Endometrium (tissue), 2 donors: Measurements from ENCODE around the gene MRPL55.
"Not testable (repeated sequence)": the region's sequence is repeated elsewhere in the genome, so short reads cannot be mapped to it uniquely, and the experiment has no call there.

Source experiments
- FAIRE-seq: peaks from 2 replicates; lab custom pipeline; 2012; peaks lifted over from hg19 to GRCh38; lab: Jason Lieb, UNC
- donor health status: control.
- donor health status: control.

MRPL55 gene

DNA sequence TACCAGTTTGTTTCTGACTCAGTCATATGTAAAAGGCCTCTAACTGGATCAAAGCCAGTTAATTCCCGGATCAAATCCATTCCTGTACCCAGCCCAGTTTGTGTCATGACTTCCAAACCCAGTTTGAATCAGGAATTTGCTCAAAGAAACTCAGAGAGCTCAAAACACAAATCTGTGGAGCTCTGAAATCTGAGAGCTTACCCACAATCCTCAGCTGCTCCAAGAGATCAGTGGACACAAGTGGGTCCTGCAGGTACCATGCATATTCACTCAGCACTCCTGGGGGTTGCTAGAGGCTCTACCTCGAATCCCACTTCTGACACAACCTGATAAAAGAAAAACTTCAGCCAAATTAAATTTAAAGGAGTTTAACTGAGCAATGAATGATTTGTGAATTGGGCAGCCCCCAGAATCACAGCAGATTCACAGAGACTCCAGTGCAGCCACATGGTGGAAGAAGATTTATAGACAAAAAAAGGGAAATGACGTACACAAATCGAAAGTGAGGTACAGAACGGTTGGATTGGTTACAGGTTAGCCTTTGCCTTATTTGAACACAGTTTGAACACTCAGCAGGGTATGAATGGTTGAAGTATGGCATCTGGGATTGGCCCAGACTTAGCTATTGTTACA is 11.9 kb upstream of the MRPL55 start:
- no peak for FAIRE-seq

DNA sequence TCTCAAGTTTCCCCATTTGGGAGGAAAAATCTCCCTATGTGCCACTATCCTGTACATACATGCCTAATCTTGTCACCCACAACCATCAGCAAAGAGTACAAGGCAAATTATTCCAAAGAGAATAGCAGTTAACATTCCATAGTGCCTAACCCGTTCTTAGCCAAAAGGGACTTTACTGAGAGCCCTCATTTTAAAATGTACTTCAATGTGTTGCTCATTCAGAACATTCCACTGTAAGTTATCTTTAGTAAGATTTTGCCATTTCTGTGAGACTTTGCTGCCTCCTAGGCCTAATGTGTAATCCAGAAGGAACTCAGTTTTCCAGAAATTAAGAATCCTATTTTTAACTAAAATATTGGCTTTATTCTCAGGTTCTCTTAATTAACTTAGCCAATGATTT is 11.3 kb upstream of the MRPL55 start:
- no peak for FAIRE-seq

DNA sequence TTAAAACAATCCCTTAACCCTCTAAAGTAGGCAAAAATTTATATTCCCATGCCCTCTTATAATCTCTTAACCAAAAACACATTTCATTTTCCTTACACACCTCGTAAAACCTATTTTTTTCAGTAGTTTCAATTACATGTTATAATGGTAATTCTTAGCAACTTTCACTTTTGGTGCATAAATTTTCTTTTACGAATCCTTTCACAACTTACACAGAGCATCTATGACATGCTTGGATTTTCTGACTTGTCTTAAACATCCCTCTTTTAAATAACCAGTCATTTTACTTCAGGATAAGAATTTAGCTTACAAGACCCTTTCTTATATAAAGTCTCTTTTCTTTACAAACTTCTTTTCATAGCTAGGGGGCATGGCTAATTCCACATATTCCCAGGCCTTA is 8.9 kb upstream of the MRPL55 start:
- FAIRE-seq: no peak

DNA sequence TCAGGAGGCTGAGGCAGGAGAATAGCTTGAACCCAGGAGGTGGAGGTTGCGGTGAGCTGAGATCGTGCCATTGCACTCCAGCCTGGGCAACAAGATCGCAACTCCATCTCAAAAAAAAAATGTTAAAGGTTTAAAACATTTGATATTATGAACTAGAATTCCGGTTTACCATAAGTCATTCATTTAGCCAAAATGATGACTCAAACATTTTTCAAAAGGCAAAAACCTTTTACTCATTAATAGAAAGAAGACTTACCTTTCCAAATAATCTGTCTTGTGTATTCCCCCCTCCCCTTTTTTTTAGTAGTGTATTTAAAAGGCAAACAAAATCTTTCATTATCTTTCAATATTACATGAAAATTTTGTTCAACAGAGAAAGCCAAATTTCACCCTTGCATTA is 8.2 kb upstream of the MRPL55 start:
- no peak for FAIRE-seq

DNA sequence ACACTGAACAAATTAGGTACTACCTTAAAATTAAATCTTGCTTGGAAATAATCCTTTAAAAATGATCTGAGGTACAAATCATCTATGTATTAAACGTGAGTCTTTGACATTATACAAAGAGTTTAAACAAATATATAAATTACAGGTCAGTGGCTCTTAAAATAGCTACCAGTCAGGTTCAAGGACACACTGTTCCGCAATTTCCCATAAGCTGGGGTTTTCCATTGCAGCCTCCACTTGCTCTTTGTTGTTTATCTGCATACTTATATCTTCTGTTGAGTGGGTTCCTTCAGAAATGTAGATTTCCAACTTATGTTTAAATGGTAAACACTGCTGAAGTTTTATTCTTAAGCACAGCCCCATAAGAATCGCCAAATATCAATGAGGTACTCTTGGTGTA is 5.7 kb upstream of the MRPL55 start:
- no peak for FAIRE-seq

GRCh38 chr1:228112617-228113016 is 3.5 kb upstream of the MRPL55 start:
- no peak for FAIRE-seq

- no peak for FAIRE-seq
Observed at GRCh38 chr1:228112167-228112566, 3.1 kb upstream of the MRPL55 start.

DNA sequence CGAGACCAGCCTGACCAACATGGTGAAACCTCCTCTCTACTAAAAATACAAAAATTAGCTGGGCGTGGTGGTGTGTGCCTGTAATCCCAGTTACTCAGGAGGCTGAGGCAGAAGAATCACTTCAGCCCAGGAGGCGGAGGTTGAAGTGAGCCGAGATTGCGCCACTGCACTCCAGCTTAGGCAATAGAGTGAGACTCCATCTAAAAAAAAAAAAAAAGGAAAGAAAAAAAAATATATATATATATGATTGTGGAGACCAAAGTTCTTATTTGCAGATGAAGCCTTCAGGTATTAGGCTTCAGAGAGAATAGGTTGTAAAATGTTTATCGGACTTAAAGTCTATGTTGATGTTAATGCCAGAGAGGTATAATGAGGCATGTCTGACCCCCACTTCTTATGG is 2.2 kb upstream of the MRPL55 start:
- FAIRE-seq: not testable (repeated sequence)

GRCh38 chr1:228110556-228110955 is 1.5 kb upstream of the MRPL55 start:
- no peak for FAIRE-seq

DNA sequence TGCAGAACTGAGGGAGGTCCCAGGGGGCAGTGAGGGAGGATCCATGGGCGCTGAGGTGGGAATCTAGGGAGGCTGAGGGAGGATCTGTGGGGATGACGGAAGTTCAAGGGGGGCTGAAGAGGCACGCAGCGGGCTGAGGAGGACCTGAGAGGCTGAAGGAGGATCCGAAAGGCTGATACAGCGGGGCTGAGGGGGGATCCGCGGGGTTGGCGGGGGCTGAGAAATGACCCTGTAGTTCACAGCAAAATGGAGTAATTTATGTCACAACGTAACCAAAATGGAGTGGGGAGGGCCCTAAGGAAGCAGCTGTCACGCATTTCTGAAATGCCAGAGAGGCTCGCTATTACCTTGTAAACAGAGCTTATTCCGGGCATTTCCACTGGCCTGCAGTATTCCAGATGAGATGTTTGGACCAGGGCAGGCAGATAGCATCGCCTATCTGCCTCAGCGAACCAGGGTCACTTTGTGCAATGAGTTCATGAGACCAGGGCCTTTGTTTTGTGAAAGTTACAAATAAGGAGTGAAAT is 926 bp upstream of the MRPL55 start:
- FAIRE-seq: no peak

GRCh38 chr1:228108742-228109072 is 392 bp downstream of the MRPL55 start:
- FAIRE-seq: no peak

DNA sequence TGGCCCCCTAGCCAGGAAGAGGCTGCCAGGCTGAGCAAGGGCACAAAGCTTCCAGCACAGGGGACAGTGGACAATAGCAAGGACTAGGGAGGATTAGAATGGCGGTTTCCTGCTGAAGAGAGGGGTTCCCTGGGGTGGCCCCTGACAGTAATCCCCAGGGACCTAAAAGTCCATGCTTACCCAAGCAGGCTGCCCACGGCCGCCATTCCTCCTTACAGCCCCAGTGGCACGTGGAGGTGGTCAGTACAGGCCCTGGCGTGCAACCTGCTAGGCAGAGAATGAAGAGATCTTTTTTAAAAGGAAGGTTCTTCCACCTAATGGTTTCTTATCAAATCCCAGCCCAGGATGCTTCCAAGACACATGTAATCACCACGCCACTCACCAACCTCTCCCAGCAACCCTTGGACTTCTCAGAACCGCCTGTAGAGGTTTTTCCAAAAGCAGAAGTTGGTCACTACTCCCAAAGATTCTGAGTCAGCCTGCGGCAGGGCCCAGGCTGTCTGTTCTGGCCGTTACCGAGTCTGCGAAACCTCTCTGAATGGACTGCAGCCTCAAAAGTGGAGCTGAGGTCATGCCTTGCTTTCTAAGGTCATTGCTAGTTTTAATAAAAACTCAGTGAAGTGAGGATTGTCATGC is 926 bp downstream of the MRPL55 start:
- no peak for FAIRE-seq

DNA sequence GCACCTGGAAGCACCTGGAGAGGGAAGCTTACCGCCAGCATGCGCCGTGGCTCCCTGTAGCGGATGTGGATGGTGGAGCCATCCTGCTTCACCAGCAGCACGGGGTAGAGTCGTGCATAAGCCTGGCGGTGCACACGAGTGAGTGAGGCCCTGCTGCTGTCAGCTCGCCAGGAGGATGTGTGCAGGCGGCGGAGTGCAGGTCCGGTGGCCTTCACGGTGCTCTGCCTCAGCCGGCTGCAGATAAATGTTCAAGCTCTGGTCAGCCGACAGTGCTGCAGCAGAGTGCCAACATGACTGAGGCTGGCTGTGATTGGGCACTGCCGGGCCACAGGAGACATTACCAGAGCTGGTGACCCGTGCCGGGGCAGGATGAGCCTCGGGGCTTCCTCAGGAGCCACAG is 1.5 kb downstream of the MRPL55 start:
- no peak for FAIRE-seq

GRCh38 chr1:228106800-228107054 is 2.4 kb downstream of the MRPL55 start:
- no peak for FAIRE-seq

DNA sequence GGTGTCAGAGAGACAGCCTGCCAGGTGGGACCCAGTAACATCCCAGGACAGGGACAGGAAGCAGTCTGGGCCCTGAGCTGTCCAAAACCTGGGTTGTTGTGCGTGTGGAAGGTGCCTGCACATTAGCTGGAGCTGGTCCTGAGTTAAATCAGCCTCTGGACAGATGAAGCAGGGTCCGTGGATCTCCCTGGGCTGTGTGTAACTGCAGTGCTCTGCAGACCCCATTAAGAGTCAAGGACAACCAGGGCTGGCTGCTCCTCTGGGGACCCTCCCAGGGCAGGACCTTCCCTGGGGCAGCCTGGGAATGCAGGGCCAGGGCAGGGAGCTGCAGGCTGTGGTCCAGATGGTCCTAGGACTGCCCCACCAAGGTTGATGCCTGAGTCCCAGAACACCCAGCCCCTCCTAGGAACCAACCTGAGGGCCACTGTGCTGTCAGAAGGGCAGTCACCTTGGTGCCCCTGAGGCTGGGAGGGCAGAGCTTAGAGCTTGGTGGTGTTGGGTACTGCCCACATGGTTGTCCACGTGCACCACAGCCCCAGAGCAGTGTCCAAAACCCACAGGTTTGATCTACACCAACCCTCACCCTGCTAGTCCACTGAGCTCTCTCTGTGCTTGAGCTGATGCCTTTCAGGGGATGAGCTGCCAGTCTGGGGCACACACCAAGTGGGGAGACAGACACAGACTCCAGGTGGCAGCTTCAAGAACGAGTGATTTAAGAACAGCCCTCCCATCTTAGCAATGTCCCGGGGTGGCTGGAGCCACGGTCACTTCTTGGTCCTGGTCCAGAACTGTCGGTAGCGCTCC is 2.9 kb downstream of the MRPL55 start:
- no peak for FAIRE-seq

- no peak for FAIRE-seq
Observed at GRCh38 chr1:228105270-228105995, 3.7 kb downstream of the MRPL55 start.

GRCh38 chr1:228104526-228105269 is 4.4 kb downstream of the MRPL55 start:
- FAIRE-seq: no peak

DNA sequence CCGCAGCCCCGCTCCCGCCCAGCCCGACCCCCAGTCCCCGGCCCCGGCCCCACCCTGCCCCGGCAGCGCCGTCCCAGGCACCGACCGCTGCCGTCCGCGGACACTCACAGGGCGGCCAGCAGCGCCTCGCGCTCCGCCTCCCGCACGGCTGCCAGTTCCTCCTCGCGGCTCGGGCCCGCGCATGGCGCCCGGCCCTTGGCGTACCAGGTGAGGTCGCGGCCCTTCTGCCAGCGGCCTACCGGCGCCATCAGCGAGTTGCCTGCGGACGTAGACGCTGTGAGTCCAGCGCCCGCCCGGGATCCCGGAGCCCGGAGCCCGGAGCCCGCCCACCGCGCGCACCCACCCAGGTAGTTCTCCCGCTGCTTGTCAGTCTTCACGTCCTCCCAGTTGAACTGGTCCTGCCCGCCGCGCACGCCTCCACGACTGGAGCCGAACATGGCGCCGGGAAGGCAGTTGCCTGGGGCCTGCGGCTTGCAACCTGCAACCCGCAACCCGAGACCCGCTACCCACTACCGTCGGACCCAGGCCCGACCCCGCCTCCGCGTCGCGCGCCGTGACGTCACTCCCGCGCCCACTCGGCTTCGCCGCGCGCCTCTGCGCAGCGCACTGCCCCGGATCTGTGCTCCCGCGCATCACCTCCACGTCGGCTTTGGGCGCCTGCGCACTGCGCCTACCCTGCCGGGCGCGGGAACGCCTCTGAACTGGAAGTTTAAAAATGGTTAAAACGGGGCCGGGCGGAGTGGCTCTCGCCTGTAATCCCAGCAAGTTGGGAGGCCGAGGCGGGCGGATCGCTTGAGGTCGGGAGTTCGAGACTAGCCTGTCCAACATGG is 6.1 kb downstream of the MRPL55 start, which contains the start of gene C1orf35:
Gene C1orf35, minus strand, starts transcription at position 535 of the 830 bp plus-strand sequence. Its CDS starts 98 bp downstream, at position 437.
- no peak for FAIRE-seq

GRCh38 chr1:228101994-228102790 is 6.9 kb downstream of the MRPL55 start:
- FAIRE-seq: no peak

DNA sequence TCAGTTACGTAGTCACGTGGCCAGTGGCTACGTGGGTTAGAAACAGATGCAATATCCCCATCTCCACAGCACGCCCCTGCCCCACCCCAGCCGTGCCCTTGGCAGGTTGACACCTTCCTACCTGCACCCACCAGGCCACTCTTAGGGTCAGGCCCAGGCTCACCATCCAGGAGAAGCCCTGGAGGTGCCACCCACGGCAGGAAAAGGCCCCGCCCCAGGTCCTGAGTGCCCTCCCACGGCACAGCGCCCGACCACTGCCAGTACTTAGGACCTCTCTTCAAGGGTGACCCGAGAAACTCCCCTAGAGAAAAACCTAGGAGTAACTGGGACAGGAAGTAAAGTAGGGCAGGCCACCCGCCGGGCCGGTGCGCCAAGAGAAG is 7.5 kb downstream of the MRPL55 start:
- FAIRE-seq: no peak
